Caco-2 (cell line): Measurements from ENCODE around the gene LIPC. TPM values are rescaled to one million over a fixed set of nuclear protein-coding genes. Genes with fewer than 3 reads are reported as not detected.

ENCODE experiments used
- BruUV-seq: library from RNA; stranded (reverse); fragments of 400-500 nt; replicated peaks from 2 replicates; lab custom pipeline; 2021; lab: Mats Ljungman, UMichigan
- CTCF ChIA-PET: fragments of 300-600 bp; sonication (Branson Sonifier 250); formaldehyde crosslinking; loops from one replicate; lab custom pipeline; 2022; ENCODE audit warnings: antibody characterized with exemption; lab: Charles Lee
- POLR2A ChIA-PET: fragments of 300-600 bp; sonication (Branson Sonifier 250); formaldehyde crosslinking; loops from one replicate; lab custom pipeline; 2022; ENCODE audit warnings: antibody characterized with exemption; lab: Charles Lee
- DNase-seq, 2 experiments: peaks; one replicate each; pipeline versions ENCODE4 v3.0.0 to v3.0.0-alpha.2; 2020 to 2022
- H3K27me3 ChIP-seq: replicated peaks from 2 replicates; pipeline ENCODE4 v1.6.0; 2011; ENCODE audit warnings: low read length; ENCODE audit not compliant: control insufficient read depth, insufficient read depth
- H3K36me3 ChIP-seq: 2 replicates; pipeline ENCODE4 v1.5.1; 2011; ENCODE audit warnings: low read length; ENCODE audit not compliant: control insufficient read depth, insufficient read depth
- H3K4me1 ChIP-seq: fragments of 250-450 bp; sonication (Bioruptor Pico); 2 replicates; pipeline ENCODE4 v1.5.1; 2020; ENCODE audit warnings: mild to moderate bottlenecking
- H3K4me3 ChIP-seq: 2 replicates; pipeline ENCODE4 v1.5.1; 2011; ENCODE audit warnings: low read depth, mild to moderate bottlenecking, control low read depth, low read length
- H3K9me3 ChIP-seq: fragments of 250-450 bp; sonication (Bioruptor Pico); 2 replicates; pipeline ENCODE4 v1.5.1; 2020; ENCODE audit warnings: mild to moderate bottlenecking, moderate library complexity
- H3K27ac Mint-ChIP-seq: one replicate; pipeline ENCODE4 v1.8.0; 2022; ENCODE audit warnings: mixed read lengths; ENCODE audit not compliant: unreplicated experiment
- H3K27me3 Mint-ChIP-seq: one replicate; pipeline ENCODE4 v1.8.0; 2022; ENCODE audit warnings: mixed read lengths; ENCODE audit not compliant: insufficient read depth, unreplicated experiment
- H3K36me3 Mint-ChIP-seq: one replicate; pipeline ENCODE4 v1.8.0; 2022; ENCODE audit warnings: mild to moderate bottlenecking, mixed read lengths; ENCODE audit not compliant: insufficient read depth, unreplicated experiment
- H3K4me1 Mint-ChIP-seq: one replicate; pipeline ENCODE4 v1.8.0; 2022; ENCODE audit warnings: low read depth, mixed read lengths; ENCODE audit not compliant: unreplicated experiment
- H3K4me3 Mint-ChIP-seq: one replicate; pipeline ENCODE4 v1.8.0; 2022; ENCODE audit warnings: mild to moderate bottlenecking, moderate library complexity, mixed read lengths; ENCODE audit not compliant: unreplicated experiment
- H3K9me3 Mint-ChIP-seq: one replicate; pipeline ENCODE4 v1.8.0; 2022; ENCODE audit warnings: mixed read lengths; ENCODE audit not compliant: unreplicated experiment
- intact Hi-C: fragments of 100-400 bp; cut with micrococcal nuclease; formaldehyde crosslinking; loops from one replicate; pipeline ENCODE4 v1.10.0; 2022; ENCODE audit not compliant: unreplicated experiment
- total RNA-seq: library from RNA; stranded (reverse); gene quantifications from 2 replicates; pipeline ENCODE4 v1.2.3, GENCODE V29; 2022
- TF ChIP-seq, protein P1 (sequence below), 2 experiments: fragments of 200-600 bp in 1 of 2; IDR thresholded peaks; 1 replicate in 1 of 2; 2 replicates in 1 of 2; pipeline versions ENCODE4 v1.5.1 to v1.8.0; 2011 to 2022; ENCODE audit warnings: antibody characterized with exemption in 1 of 2, control low read depth in 1 of 2, inconsistent platforms in 1 of 2, low read depth in 1 of 2, low read length in 1 of 2, mild to moderate bottlenecking in 1 of 2, moderate library complexity in 1 of 2; ENCODE audit not compliant: insufficient read depth in 1 of 2, severe bottlenecking in 1 of 2, unreplicated experiment in 1 of 2

The LIPC gene
- total RNA-seq, 1 experiment from 2014 or later, result 17.6 TPM

GRCh38 chr15:58588096-58588495 lies 156.3 kb downstream of the LIPC start:
- no peak for DNase-seq
- CTCF ChIA-PET, result no interaction called here
- Mint-ChIP-seq H3K27me3 (no peaks in the 10 kb centered on the region), H3K36me3 (peaks cover 5% of the 10 kb centered on the region), H3K4me1 (peaks cover 30% of the 10 kb centered on the region), H3K9me3 (peaks cover 18% of the 10 kb centered on the region), H3K27ac (no peak overlapping the region), H3K4me3 (no peak overlapping the region)
- H3K4me1 ChIP-seq, result peaks cover 50% of the 10 kb centered on the region
- TF ChIP-seq, protein P1, sequence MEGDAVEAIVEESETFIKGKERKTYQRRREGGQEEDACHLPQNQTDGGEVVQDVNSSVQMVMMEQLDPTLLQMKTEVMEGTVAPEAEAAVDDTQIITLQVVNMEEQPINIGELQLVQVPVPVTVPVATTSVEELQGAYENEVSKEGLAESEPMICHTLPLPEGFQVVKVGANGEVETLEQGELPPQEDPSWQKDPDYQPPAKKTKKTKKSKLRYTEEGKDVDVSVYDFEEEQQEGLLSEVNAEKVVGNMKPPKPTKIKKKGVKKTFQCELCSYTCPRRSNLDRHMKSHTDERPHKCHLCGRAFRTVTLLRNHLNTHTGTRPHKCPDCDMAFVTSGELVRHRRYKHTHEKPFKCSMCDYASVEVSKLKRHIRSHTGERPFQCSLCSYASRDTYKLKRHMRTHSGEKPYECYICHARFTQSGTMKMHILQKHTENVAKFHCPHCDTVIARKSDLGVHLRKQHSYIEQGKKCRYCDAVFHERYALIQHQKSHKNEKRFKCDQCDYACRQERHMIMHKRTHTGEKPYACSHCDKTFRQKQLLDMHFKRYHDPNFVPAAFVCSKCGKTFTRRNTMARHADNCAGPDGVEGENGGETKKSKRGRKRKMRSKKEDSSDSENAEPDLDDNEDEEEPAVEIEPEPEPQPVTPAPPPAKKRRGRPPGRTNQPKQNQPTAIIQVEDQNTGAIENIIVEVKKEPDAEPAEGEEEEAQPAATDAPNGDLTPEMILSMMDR (IDR thresholded peaks at IDR 0.05; ENCODE audit: insufficient read depth in 1 of 2, low read depth in 1 of 2, low read length in 1 of 2, severe bottlenecking in 1 of 2, unreplicated experiment in 1 of 2), result no peak
- POLR2A ChIA-PET, result no interaction called here
- H3K4me3 ChIP-seq, result no peak overlapping the region
- no TSS peak for BruUV-seq
- H3K27me3 ChIP-seq, result no peaks in the 10 kb centered on the region
- H3K9me3 ChIP-seq, result peaks cover 1% of the 10 kb centered on the region; the same call in 1 of the 2 replicates
- intact Hi-C loops, result loop anchor here (5.0 kb wide), 1 partner anchor 316 kb away; no protein-coding TSS in a partner anchor
- no peaks in the 10 kb centered on the region for H3K36me3 ChIP-seq

DNA sequence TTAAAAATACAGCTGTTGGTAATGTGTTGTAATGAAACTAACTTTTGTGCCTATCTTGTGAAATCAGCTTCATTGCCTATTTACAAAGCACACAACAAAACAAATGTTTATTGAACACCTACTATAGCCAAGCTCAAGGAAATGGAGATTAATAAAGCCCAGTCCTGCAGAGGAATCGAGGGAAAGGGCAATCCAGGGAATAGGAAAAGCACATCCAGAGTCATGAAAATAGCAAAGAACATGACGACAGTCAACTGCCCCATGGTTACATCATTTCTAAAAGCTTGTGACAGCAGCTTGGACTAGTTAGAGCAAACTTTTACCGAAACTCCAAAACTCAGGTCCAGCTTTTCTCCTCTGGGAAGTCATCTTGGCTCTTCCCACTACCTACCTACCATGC lies 157.3 kb downstream of the LIPC start:
- Histone ChIP-seq H3K4me1 (peaks cover 50% of the 10 kb centered on the region), H3K36me3 (no peaks in the 10 kb centered on the region), H3K4me3 (no peak overlapping the region), H3K9me3 (no peaks in the 10 kb centered on the region), H3K27me3 (no peaks in the 10 kb centered on the region)
- no peak for DNase-seq
- ChIA-PET POLR2A (no interaction called here), CTCF (interaction anchor here (0.7 kb wide), 1 partner anchor 283 kb away, joined by 3 read pairs; no protein-coding TSS in a partner anchor)
- no TSS peak for BruUV-seq
- Mint-ChIP-seq H3K27ac (no peak overlapping the region), H3K9me3 (peaks cover 8% of the 10 kb centered on the region), H3K4me1 (peaks cover 30% of the 10 kb centered on the region), H3K4me3 (no peak overlapping the region), H3K27me3 (no peaks in the 10 kb centered on the region), H3K36me3 (peaks cover 11% of the 10 kb centered on the region)
- TF ChIP-seq, protein P1 (IDR thresholded peaks at IDR 0.05; ENCODE audit: insufficient read depth in 1 of 2, low read depth in 1 of 2, low read length in 1 of 2, severe bottlenecking in 1 of 2, unreplicated experiment in 1 of 2), result no peak
- intact Hi-C loops, result loop anchor here (5.0 kb wide), 1 partner anchor 317 kb away; no protein-coding TSS in a partner anchor

DNA sequence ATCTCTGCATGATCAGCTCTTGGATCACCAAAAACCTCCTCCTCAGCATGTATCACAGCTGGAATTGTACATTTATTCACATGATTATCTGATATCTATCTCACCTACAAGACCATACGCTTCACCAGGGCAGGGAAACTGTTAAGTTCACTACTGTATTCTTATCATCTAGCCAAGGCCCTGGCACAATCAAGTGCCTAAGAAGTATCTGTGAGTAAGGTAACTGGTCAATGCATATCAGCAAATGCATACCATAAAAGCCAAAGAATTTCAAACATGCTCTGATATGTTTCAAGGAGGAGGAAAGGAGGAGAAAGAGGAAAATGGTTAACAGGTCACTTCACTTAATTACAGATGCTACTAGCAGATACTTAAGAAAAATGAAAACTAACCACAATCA lies 158.4 kb downstream of the LIPC start:
- H3K4me3 ChIP-seq, result no peak overlapping the region
- TF ChIP-seq, protein P1 (IDR thresholded peaks at IDR 0.05; ENCODE audit: insufficient read depth in 1 of 2, low read depth in 1 of 2, low read length in 1 of 2, severe bottlenecking in 1 of 2, unreplicated experiment in 1 of 2), result no peak
- peak overlapping the region; percentile 11 for H3K4me3 Mint-ChIP-seq
- H3K4me1 Mint-ChIP-seq, result peaks cover 30% of the 10 kb centered on the region
- peaks cover 50% of the 10 kb centered on the region for H3K4me1 ChIP-seq
- peak overlapping the region; percentile 1 for H3K27ac Mint-ChIP-seq
- H3K9me3 Mint-ChIP-seq, result no peaks in the 10 kb centered on the region
- H3K36me3 Mint-ChIP-seq, result peaks cover 9% of the 10 kb centered on the region
- H3K36me3 ChIP-seq, result no peaks in the 10 kb centered on the region
- ChIA-PET POLR2A (no interaction called here), CTCF (interaction anchor here (0.6 to 2.2 kb wide), 2 partner anchors 14 to 173 kb away, joined by 3 to 4 read pairs; no protein-coding TSS in a partner anchor)
- no TSS peak for BruUV-seq
- no peaks in the 10 kb centered on the region for H3K27me3 Mint-ChIP-seq
- no peaks in the 10 kb centered on the region for H3K9me3 ChIP-seq
- DNase-seq, result peak in 1 of 2 experiments; percentile 48
- no peaks in the 10 kb centered on the region for H3K27me3 ChIP-seq
- intact Hi-C loops, result loop anchor here (1.0 to 2.0 kb wide), 2 partner anchors 14 to 55 kb away; no protein-coding TSS in a partner anchor
